Lower leg skin (tissue), 3 donors: ENCODE results near the gene CYP3A7.

Experiments used
- POLR2A ChIP-seq, 2 donors: fragments of 450-650 bp; IDR thresholded peaks; one replicate each; pipeline ENCODE4 v1.6.1; 2016 to 2017; ENCODE audit warnings: antibody characterized with exemption in 2 of 2, mild to moderate bottlenecking in 1 of 2, moderate library complexity in 1 of 2
- TF ChIP-seq, protein P1 (sequence below), 3 donors: fragments of 450-650 bp; IDR thresholded peaks; one replicate each; pipeline ENCODE4 v1.5.1; 2016; ENCODE audit warnings: antibody characterized with exemption in 3 of 3, mild to moderate bottlenecking in 3 of 3, moderate library complexity in 2 of 3

DNA sequence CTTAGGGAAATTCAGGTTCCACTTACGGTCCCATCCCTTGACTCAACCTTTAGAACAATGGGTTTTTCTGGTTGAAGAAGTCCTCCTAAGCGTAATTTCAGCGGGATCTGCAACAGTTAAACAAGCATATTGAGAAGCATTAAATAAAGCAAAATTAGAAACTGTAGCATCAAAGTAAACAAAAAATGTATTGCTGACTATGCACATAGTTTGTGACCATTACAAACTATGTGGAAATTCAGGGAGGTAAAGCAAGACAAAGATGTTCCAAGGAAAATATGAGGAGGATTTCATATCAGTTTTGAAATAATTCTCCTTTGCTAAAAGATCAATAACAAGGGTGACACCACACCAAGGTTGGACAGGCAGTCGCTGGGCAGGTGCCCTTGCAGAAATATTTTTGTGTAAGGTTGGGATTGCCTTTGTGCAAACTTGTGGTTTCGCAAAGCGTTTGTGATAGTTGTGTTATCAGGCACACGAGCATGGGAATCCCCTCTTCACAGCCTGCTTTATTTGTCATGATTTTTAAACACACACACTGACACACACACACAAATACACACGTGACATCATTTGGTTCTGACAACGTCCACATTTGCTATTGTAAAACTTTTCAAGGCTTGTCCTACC lies 49.8 kb downstream of the CYP3A7 start:
- TF ChIP-seq, protein P1, sequence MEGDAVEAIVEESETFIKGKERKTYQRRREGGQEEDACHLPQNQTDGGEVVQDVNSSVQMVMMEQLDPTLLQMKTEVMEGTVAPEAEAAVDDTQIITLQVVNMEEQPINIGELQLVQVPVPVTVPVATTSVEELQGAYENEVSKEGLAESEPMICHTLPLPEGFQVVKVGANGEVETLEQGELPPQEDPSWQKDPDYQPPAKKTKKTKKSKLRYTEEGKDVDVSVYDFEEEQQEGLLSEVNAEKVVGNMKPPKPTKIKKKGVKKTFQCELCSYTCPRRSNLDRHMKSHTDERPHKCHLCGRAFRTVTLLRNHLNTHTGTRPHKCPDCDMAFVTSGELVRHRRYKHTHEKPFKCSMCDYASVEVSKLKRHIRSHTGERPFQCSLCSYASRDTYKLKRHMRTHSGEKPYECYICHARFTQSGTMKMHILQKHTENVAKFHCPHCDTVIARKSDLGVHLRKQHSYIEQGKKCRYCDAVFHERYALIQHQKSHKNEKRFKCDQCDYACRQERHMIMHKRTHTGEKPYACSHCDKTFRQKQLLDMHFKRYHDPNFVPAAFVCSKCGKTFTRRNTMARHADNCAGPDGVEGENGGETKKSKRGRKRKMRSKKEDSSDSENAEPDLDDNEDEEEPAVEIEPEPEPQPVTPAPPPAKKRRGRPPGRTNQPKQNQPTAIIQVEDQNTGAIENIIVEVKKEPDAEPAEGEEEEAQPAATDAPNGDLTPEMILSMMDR (IDR thresholded peaks at IDR 0.05): no peak
- TF ChIP-seq POLR2A (IDR thresholded peaks at IDR 0.05): no peak
